GM23248 (cell line): Measurements from ENCODE around the gene CABP2. TPM values are rescaled to one million over a fixed set of nuclear protein-coding genes. Genes with fewer than 3 reads are reported as not detected.

ENCODE experiments used
- DNase-seq: peaks from one replicate; pipeline ENCODE4 v3.0.0-alpha.2; 2015
- H2AFZ ChIP-seq: fragments of 200-600 bp; sonication (generic); 2 replicates; pipeline ENCODE4 v1.6.1; 2016; ENCODE audit warnings: antibody characterized with exemption
- H3F3A ChIP-seq: fragments of 200-600 bp; sonication (generic); 2 replicates; pipeline ENCODE4 v1.6.1; 2016; ENCODE audit warnings: mild to moderate bottlenecking, antibody characterized with exemption, mixed run types; ENCODE audit not compliant: insufficient read depth
- H3K27ac ChIP-seq: fragments of 200-600 bp; sonication (generic); 2 replicates; pipeline ENCODE4 v1.5.1; 2016; ENCODE audit warnings: mild to moderate bottlenecking
- H3K27me3 ChIP-seq: fragments of 200-600 bp; sonication (generic); replicated peaks from 2 replicates; pipeline ENCODE4 v1.6.1; 2016; ENCODE audit warnings: mild to moderate bottlenecking; ENCODE audit not compliant: insufficient read depth
- H3K36me3 ChIP-seq: fragments of 200-600 bp; sonication (generic); 2 replicates; pipeline ENCODE4 v1.6.1; 2016; ENCODE audit warnings: low read depth, mild to moderate bottlenecking
- H3K4me1 ChIP-seq: fragments of 200-600 bp; sonication (generic); 2 replicates; pipeline ENCODE4 v1.6.1; 2016; ENCODE audit warnings: mild to moderate bottlenecking; ENCODE audit not compliant: insufficient read depth
- H3K4me2 ChIP-seq: fragments of 200-600 bp; sonication (generic); one replicate; pipeline ENCODE4 v1.6.1; 2016; ENCODE audit warnings: mild to moderate bottlenecking; ENCODE audit not compliant: unreplicated experiment
- H3K4me3 ChIP-seq: fragments of 200-600 bp; sonication (generic); 2 replicates; pipeline ENCODE4 v1.5.1; 2016; ENCODE audit warnings: mild to moderate bottlenecking
- H3K79me2 ChIP-seq: fragments of 200-600 bp; sonication (generic); 2 replicates; pipeline ENCODE4 v1.6.1; 2016; ENCODE audit warnings: mild to moderate bottlenecking; ENCODE audit not compliant: insufficient read depth
- H3K9ac ChIP-seq: fragments of 200-600 bp; sonication (generic); 2 replicates; pipeline ENCODE4 v1.6.1; 2016; ENCODE audit warnings: mild to moderate bottlenecking
- H3K9me2 ChIP-seq: fragments of 200-600 bp; sonication (generic); 2 replicates; pipeline ENCODE4 v1.6.1; 2016; ENCODE audit warnings: mixed run types, mild to moderate bottlenecking, moderate library complexity; ENCODE audit not compliant: insufficient read depth
- H3K9me3 ChIP-seq: fragments of 200-600 bp; sonication (generic); one replicate; pipeline ENCODE4 v1.6.1; 2017; ENCODE audit warnings: low read depth
- H4K20me1 ChIP-seq: fragments of 200-600 bp; sonication (generic); 2 replicates; pipeline ENCODE4 v1.6.0; 2016; ENCODE audit not compliant: insufficient read depth
- EZH2 ChIP-seq: fragments of 200-600 bp; sonication (generic); IDR thresholded peaks from 2 replicates; pipeline ENCODE4 v1.6.1; 2018; ENCODE audit warnings: antibody characterized with exemption, mild to moderate bottlenecking; ENCODE audit not compliant: insufficient read depth, poor library complexity, severe bottlenecking
- EZH2phosphoT487 ChIP-seq: fragments of 200-600 bp; sonication (generic); IDR thresholded peaks from 2 replicates; pipeline ENCODE4 v1.6.1; 2018; ENCODE audit warnings: antibody characterized with exemption, moderate library complexity, mild to moderate bottlenecking, low read depth; ENCODE audit not compliant: insufficient read depth
- WGBS, 2 experiments: methylation state at CpG; one replicate each; pipeline ENCODE4 v1.1.6; 2015 to 2017; ENCODE audit warnings: low lambda C conversion rate in 2 of 2, low coverage in 1 of 2; ENCODE audit errors: missing lambda C conversion rate in 2 of 2; 5-methylcytosine and 5-hydroxymethylcytosine counted together
- in situ Hi-C: fragments of 300-500 bp; cut with MboI; formaldehyde crosslinking; loops from 2 replicates; pipeline ENCODE4 v1.15.0; 2020
- polyA plus RNA-seq: library from polyadenylated mRNA; unstranded; fragments of >200 nt; fragmentation: Nextera tagmentation; extraction: Ambion mirVana; gene quantifications from 2 replicates; pipeline ENCODE4 v1.2.1, GENCODE V29; 2016
- total RNA-seq: library from RNA; depleted of rRNA; stranded (reverse); fragments of >200 nt; shearing (Covaris generic); gene quantifications from 2 replicates; pipeline ENCODE4 v1.2.3, GENCODE V29; 2014

Gene CABP2
- total and polyA plus RNA-seq, 2 experiments from 2014 or later: not detected

DNA sequence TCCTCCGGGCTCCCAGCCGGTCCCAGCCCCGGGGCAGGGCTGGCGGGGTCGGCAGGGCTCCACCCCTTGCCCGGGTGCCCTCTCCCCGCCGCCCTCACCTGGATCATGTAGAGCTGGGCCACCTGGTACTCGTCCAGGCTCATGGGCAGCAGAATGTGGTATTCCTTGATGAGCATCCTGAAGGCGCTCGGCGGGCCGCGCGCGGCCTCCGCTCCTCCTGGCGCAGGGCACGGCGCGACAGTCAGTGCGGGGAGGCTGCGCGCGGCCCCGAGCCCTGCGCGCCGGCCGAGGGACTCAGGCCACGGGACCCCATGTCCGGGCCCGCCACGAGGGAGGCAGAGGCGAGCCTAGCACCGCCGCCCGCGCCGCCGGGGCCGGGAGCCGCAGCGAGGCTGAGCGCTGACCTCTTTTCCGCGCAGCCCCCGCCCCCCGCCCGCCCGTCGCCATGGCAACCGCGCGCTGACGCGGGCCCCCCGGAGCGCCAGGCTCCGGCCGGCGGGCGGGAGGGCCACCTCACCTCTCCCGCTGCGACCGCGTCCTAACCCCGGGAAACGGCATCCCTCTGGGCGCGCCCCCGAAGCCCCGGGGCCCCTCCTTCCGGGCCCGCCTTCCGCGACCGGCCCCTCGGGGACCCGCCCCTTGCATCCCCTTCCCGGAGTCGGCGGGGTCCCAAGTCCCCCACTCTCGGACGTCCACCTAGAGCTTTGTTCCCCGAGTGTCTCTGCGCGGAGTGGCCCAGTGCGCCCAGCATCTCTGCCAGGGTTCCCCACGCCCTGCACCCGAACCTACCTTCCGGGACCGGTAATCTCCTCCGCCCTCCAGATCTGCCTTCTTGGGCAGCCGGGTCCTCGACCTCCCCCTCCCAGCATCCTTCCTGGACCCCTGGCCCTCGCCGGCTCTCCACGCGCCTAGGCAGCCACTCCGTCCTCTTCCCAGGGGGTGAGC is 19.0 kb downstream of the CABP2 start:
- H3K27ac ChIP-seq: peak overlapping the region; percentile 81
- DNase-seq: peak; percentile 67
- 5 to 6% methylated on average over 49 to 75 of the region's 101 CpGs for WGBS, 2 experiments
- H3K9me3 ChIP-seq: no peaks in the 10 kb centered on the region
- H3K4me3 ChIP-seq: peak overlapping the region; percentile 87
- in situ Hi-C loops: no loop called here
- no peak for TF ChIP-seq EZH2phosphoT487
- TF ChIP-seq EZH2: no peak
- H3F3A ChIP-seq: peaks cover 14% of the 10 kb centered on the region; the same call in 1 of the 2 replicates
- H3K4me1 ChIP-seq: peaks cover 13% of the 10 kb centered on the region
- H4K20me1 ChIP-seq: no peaks in the 10 kb centered on the region
- H3K9ac ChIP-seq: peak overlapping the region; percentile 76
- H3K27me3 ChIP-seq: no peaks in the 10 kb centered on the region
- H3K4me2 ChIP-seq: peak overlapping the region; percentile 87
- no peaks in the 10 kb centered on the region for H3K36me3 ChIP-seq
- H2AFZ ChIP-seq: peak overlapping the region; percentile 63
- H3K79me2 ChIP-seq: peaks cover 12% of the 10 kb centered on the region; the same call in 1 of the 2 replicates
- no peaks in the 10 kb centered on the region for H3K9me2 ChIP-seq

DNA sequence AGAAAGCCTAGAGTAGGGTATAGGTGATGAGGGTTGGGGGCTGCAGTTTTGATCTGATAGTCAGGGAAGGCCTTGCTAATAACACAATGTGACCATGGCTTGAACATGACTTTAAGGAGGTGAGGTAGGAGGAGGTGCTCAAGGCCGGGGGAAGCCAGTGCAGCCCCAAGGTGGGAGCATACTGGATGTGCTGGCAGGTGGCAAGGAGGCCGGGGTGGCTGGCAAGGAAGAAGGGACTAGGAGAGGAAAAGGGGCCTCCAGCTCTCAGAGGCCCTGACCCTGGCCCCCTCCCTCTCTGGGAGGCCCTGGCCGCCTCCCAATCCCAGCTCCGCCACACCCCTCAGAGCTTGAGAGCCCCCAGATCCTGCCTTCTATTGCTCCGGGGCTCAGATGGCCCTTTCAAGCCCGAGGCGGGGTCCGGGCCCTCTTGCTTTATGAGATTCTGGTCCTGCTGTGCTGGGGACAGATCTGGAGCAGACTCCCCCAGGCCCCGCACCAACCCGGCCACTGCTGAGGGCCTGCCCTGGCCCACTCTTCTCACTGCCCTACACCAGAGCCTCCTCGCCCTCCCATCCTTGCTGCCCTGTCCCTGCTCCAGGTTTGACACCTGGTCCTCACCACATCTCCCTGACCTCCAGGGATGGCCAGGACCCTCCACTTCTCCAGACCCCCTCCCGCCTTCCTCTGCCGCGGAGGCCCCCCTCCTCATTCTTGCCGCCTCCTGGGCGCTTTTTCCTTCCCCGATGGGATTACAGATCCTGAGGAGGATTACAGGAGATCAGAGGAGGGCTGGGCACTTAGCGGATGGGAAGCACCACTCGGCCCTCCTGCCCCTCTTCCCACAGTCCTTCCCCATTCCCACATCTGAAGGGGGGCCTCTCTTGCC is 19.9 kb downstream of the CABP2 start:
- H3K4me3 ChIP-seq: peak overlapping the region; percentile 87
- peak overlapping the region; percentile 87 for H3K4me2 ChIP-seq
- H3K9me3 ChIP-seq: no peaks in the 10 kb centered on the region
- DNase-seq: no peak
- peaks cover 13% of the 10 kb centered on the region for H3K4me1 ChIP-seq
- peak overlapping the region; percentile 76 for H3K9ac ChIP-seq
- no peaks in the 10 kb centered on the region for H3K9me2 ChIP-seq
- no peaks in the 10 kb centered on the region for H3K36me3 ChIP-seq
- no peak for TF ChIP-seq EZH2phosphoT487
- no peak for TF ChIP-seq EZH2
- WGBS, 2 experiments: 88% methylated on average over 12 to 19 of the region's 19 CpGs
- peaks cover 12% of the 10 kb centered on the region; the same call in 1 of the 2 replicates for H3K79me2 ChIP-seq
- H3K27me3 ChIP-seq: no peaks in the 10 kb centered on the region
- H2AFZ ChIP-seq: no peak overlapping the region
- H4K20me1 ChIP-seq: no peaks in the 10 kb centered on the region
- in situ Hi-C loops: no loop called here
- peaks cover 14% of the 10 kb centered on the region; the same call in 1 of the 2 replicates for H3F3A ChIP-seq
- no peak overlapping the region for H3K27ac ChIP-seq

DNA sequence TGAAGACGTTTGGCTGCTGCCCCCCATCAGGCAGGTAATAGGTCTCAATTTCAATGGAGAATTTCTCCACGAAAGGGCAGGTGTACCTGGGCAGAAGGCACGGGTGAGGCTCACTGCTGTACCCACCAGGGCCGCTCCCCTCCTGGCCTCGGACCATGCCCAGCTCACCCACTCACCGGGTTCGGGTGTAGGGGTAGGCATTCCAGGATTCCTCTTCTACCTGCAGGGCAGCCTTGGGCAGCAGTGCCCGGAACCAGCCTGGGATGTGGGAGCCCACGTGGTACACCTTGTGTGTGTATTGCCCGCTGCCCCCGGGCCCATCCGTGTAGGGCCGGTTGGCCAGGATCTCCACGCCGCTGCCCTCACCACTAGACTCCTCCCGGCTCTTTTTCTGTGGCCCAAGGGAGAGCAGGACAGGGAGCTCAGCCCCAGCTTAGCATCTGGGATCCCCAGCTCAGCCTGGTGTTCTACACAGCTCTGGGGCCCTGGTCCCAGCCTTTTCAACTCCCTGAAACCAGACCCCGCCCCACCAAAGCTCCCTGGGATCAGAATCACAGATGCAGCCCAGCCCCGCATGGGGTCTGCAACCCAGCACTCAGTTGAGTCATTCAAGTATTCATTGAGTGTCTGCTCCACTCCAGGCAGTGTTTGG is 20.8 kb downstream of the CABP2 start:
- Histone ChIP-seq H3K9ac (no peak overlapping the region), H4K20me1 (no peaks in the 10 kb centered on the region), H2AFZ (no peak overlapping the region), H3F3A (peaks cover 13% of the 10 kb centered on the region; the same call in 1 of the 2 replicates), H3K4me1 (peaks cover 13% of the 10 kb centered on the region), H3K27ac (no peak overlapping the region), H3K36me3 (no peaks in the 10 kb centered on the region), H3K9me2 (no peaks in the 10 kb centered on the region), H3K4me2 (no peak overlapping the region), H3K27me3 (no peaks in the 10 kb centered on the region), H3K4me3 (no peak overlapping the region), H3K9me3 (no peaks in the 10 kb centered on the region), H3K79me2 (peaks cover 12% of the 10 kb centered on the region; the same call in 1 of the 2 replicates)
- in situ Hi-C loops: no loop called here
- no peak for DNase-seq
- TF ChIP-seq EZH2 (no peak), EZH2phosphoT487 (no peak)
- WGBS, 2 experiments: 95 to 96% methylated on average over 17 to 18 of the region's 18 CpGs
